HFFc6 (cell line): ENCODE data around the gene LCNL1. TPM values are rescaled to one million over a fixed set of nuclear protein-coding genes. Genes with fewer than 3 reads are reported as not detected.

ENCODE experiments used
- DNase-seq: peaks from one replicate; pipeline ENCODE4 v3.0.0-alpha.2; 2018
- H3K27ac Mint-ChIP-seq: 2 replicates; pipeline ENCODE4 v1.8.0; 2020; ENCODE audit warnings: mild to moderate bottlenecking, mixed read lengths
- H3K27me3 Mint-ChIP-seq: 2 replicates; pipeline ENCODE4 v1.8.0; 2021; ENCODE audit warnings: mild to moderate bottlenecking, moderate library complexity, mixed read lengths; ENCODE audit not compliant: insufficient read depth
- H3K36me3 Mint-ChIP-seq: 2 replicates; pipeline ENCODE4 v1.8.0; 2021; ENCODE audit warnings: low read depth, mixed read lengths
- H3K4me1 Mint-ChIP-seq: 2 replicates; pipeline ENCODE4 v1.8.0; 2020; ENCODE audit warnings: low read depth, mixed read lengths
- H3K4me3 Mint-ChIP-seq: 2 replicates; pipeline ENCODE4 v1.8.0; 2020; ENCODE audit warnings: mild to moderate bottlenecking, moderate library complexity, mixed read lengths
- H3K9me3 Mint-ChIP-seq: 2 replicates; pipeline ENCODE4 v1.8.0; 2020; ENCODE audit warnings: mild to moderate bottlenecking, mixed read lengths
- CTCF ChIP-seq: fragments of 200-600 bp; sonication (generic); IDR thresholded peaks from 2 replicates; pipeline ENCODE4 v1.5.0; 2021; ENCODE audit warnings: antibody characterized with exemption, mild to moderate bottlenecking
- total RNA-seq, 6 experiments: library from RNA; stranded (reverse); fragmentation: NEBNext Ultra II Directional; extraction: Animal tissue kit (Norgen Biotek cat#: 25700); gene quantifications; 2 replicates in 1 of 6; 3 replicates in 5 of 6; pipeline ENCODE4 v1.2.3, GENCODE V29; 2021

LCNL1 gene
- total RNA-seq, 6 experiments from 2014 or later = not detected

GRCh38 chr9:136945333-136946227 lies 37.2 kb upstream of the LCNL1 start:
- Mint-ChIP-seq H3K9me3 (no peaks in the 10 kb centered on the region), H3K4me1 (peaks cover 10% of the 10 kb centered on the region), H3K36me3 (no peaks in the 10 kb centered on the region; the same call in 1 of the 2 replicates), H3K27ac (no peak overlapping the region), H3K27me3 (peaks cover 2% of the 10 kb centered on the region; the same call in 1 of the 2 replicates), H3K4me3 (no peak overlapping the region)
- no peak for DNase-seq
- TF ChIP-seq CTCF = no peak

- no peak overlapping the region for H3K27ac Mint-ChIP-seq
- H3K4me1 Mint-ChIP-seq = peaks cover 10% of the 10 kb centered on the region
- no peak overlapping the region for H3K4me3 Mint-ChIP-seq
- H3K27me3 Mint-ChIP-seq = peaks cover 2% of the 10 kb centered on the region; the same call in 1 of the 2 replicates
- H3K36me3 Mint-ChIP-seq = no peaks in the 10 kb centered on the region; the same call in 1 of the 2 replicates
- no peak for DNase-seq
- no peaks in the 10 kb centered on the region for H3K9me3 Mint-ChIP-seq
- no peak for TF ChIP-seq CTCF
These were observed 36.4 kb upstream of the LCNL1 start for GRCh38 chr9:136946228-136947027.

GRCh38 chr9:136947028-136947891 lies 35.5 kb upstream of the LCNL1 start:
- Mint-ChIP-seq H3K27ac (no peak overlapping the region; the same call in 1 of the 2 replicates), H3K4me3 (no peak overlapping the region), H3K4me1 (peaks cover 10% of the 10 kb centered on the region), H3K36me3 (no peaks in the 10 kb centered on the region), H3K27me3 (peaks cover 2% of the 10 kb centered on the region; the same call in 1 of the 2 replicates), H3K9me3 (no peaks in the 10 kb centered on the region)
- no peak for DNase-seq
- TF ChIP-seq CTCF = no peak

GRCh38 chr9:136947955-136948510 lies 34.8 kb upstream of the LCNL1 start:
- Mint-ChIP-seq H3K4me1 (peaks cover 10% of the 10 kb centered on the region), H3K9me3 (no peaks in the 10 kb centered on the region)
- peak; percentile 38 for DNase-seq

More at GRCh38 chr9:136947955-136948510, 34.8 kb upstream of the LCNL1 start:
- no peaks in the 10 kb centered on the region for H3K36me3 Mint-ChIP-seq
- peak overlapping the region; percentile 14; the same call in 1 of the 2 replicates for H3K4me3 Mint-ChIP-seq
- H3K27me3 Mint-ChIP-seq = peaks cover 2% of the 10 kb centered on the region; the same call in 1 of the 2 replicates
- peak; percentile 46; the same call in 1 of the 2 replicates for TF ChIP-seq CTCF
- H3K27ac Mint-ChIP-seq = peak overlapping the region; percentile 66; the same call in 1 of the 2 replicates
